NCI-H524 treated with DMSO at 0.1 percent for 48 hours (cell line): ENCODE measurements around the gene CCND1.
A peak's percentile ranks its signal among the peaks of the same experiment; 100 is the strongest.

Source experiments
- DNase-seq: peaks from one replicate; lab custom pipeline; 2025; lab: John Stamatoyannopoulos, UW

CCND1 gene

GRCh38 chr11:69640995-69641581 is at the start of gene CCND1:
CCND1 (plus strand) TSS chr11:69641156; CDS start chr11:69641314, 158 bp downstream.
- DNase-seq: no peak

GRCh38 chr11:69592986-69593650 is 47.8 kb upstream of the CCND1 start:
- no peak for DNase-seq

GRCh38 chr11:69593851-69594250 is 47.1 kb upstream of the CCND1 start:
- DNase-seq: no peak

- DNase-seq: no peak
These were observed 46.5 kb upstream of the CCND1 start for GRCh38 chr11:69594481-69594880.

- no peak for DNase-seq
These were observed 44.9 kb upstream of the CCND1 start for GRCh38 chr11:69595805-69596665.

- DNase-seq: no peak
These were observed 42.8 kb upstream of the CCND1 start for GRCh38 chr11:69598147-69598546.

GRCh38 chr11:69599502-69599901 is 41.5 kb upstream of the CCND1 start:
- DNase-seq: peak; percentile 52

GRCh38 chr11:69600001-69600400 is 41.0 kb upstream of the CCND1 start:
- no peak for DNase-seq

- DNase-seq: no peak
These were observed 39.7 kb upstream of the CCND1 start for GRCh38 chr11:69601011-69601975.

- DNase-seq: no peak
These were observed 37.7 kb upstream of the CCND1 start for GRCh38 chr11:69603111-69603836.

GRCh38 chr11:69604055-69604454 is 36.9 kb upstream of the CCND1 start:
- no peak for DNase-seq

- no peak for DNase-seq
These were observed 35.0 kb upstream of the CCND1 start for GRCh38 chr11:69605737-69606526.

GRCh38 chr11:69609351-69609750 is 31.6 kb upstream of the CCND1 start:
- DNase-seq: no peak

GRCh38 chr11:69611548-69612526 is 29.1 kb upstream of the CCND1 start:
- no peak for DNase-seq

- DNase-seq: no peak
These were observed 27.4 kb upstream of the CCND1 start for GRCh38 chr11:69613594-69613993.

- no peak for DNase-seq
These were observed 26.9 kb upstream of the CCND1 start for GRCh38 chr11:69614085-69614484.

- no peak for DNase-seq
These were observed 25.2 kb upstream of the CCND1 start for GRCh38 chr11:69615545-69616278.

- no peak for DNase-seq
These were observed 23.7 kb upstream of the CCND1 start for GRCh38 chr11:69617220-69617619.
